Liver (tissue), 3 donors: ENCODE measurements around the gene GPR161.

Experiments used
- EGR1 ChIP-seq, 2 donors: IDR thresholded peaks; 2 replicates each; pipeline ENCODE4 v1.6.1; 2016 to 2018; ENCODE audit warnings: antibody characterized with exemption in 2 of 2, low read depth in 2 of 2
- GABPA ChIP-seq, 2 donors: IDR thresholded peaks in 1 of 2; conservative IDR thresholded peaks in 1 of 2; 2 replicates each; pipeline ENCODE4 v1.6.1; 2016; ENCODE audit warnings: antibody characterized with exemption in 2 of 2, mild to moderate bottlenecking in 1 of 2, moderate library complexity in 1 of 2
- JUND ChIP-seq, 2 donors: IDR thresholded peaks; 2 replicates each; pipeline ENCODE4 v1.6.1; 2016; ENCODE audit warnings: antibody characterized with exemption in 2 of 2
- NR2F2 ChIP-seq: IDR thresholded peaks from 2 replicates; pipeline ENCODE4 v1.6.1; 2016; ENCODE audit warnings: antibody characterized with exemption
- RAD21 ChIP-seq, 2 donors: IDR thresholded peaks; 2 replicates each; pipeline ENCODE4 v1.6.1; 2016; ENCODE audit warnings: antibody characterized with exemption in 2 of 2, mild to moderate bottlenecking in 2 of 2
- RXRA ChIP-seq, 2 donors: IDR thresholded peaks; 2 replicates each; pipeline ENCODE4 v1.6.1; 2017 to 2018; ENCODE audit warnings: antibody characterized with exemption in 2 of 2, mild to moderate bottlenecking in 1 of 2
- SP1 ChIP-seq: IDR thresholded peaks from 2 replicates; pipeline ENCODE4 v1.6.1; 2018; ENCODE audit warnings: antibody characterized with exemption, mild to moderate bottlenecking
- TAF1 ChIP-seq: conservative IDR thresholded peaks from 2 replicates; pipeline ENCODE4 v1.6.1; 2016; ENCODE audit warnings: antibody characterized with exemption, mild to moderate bottlenecking
- YY1 ChIP-seq: IDR thresholded peaks from 2 replicates; pipeline ENCODE4 v1.6.1; 2016; ENCODE audit warnings: antibody characterized with exemption, mild to moderate bottlenecking
- TF ChIP-seq, protein P1 (sequence below): fragments of 150-350 bp; IDR thresholded peaks from 2 replicates; pipeline ENCODE4 v1.5.1; 2017; ENCODE audit warnings: improper control_type of control experiment, low read depth, low read length; ENCODE audit not compliant: missing input control
- TF ChIP-seq, protein P2 (sequence below): IDR thresholded peaks from 2 replicates; pipeline ENCODE4 v1.6.1; 2016; ENCODE audit warnings: antibody characterized with exemption
- TF ChIP-seq, protein P3 (sequence below): IDR thresholded peaks from 2 replicates; pipeline ENCODE4 v1.6.1; 2016; ENCODE audit warnings: antibody characterized with exemption
- TF ChIP-seq, protein P4 (sequence below): IDR thresholded peaks from 2 replicates; pipeline ENCODE4 v1.6.1; 2016; ENCODE audit warnings: antibody characterized with exemption, mild to moderate bottlenecking
- TF ChIP-seq, protein P5 (sequence below): IDR thresholded peaks from 2 replicates; pipeline ENCODE4 v1.6.1; 2016; ENCODE audit warnings: antibody characterized with exemption
- donor health status: healthy.
- donor health status: healthy.

DNA sequence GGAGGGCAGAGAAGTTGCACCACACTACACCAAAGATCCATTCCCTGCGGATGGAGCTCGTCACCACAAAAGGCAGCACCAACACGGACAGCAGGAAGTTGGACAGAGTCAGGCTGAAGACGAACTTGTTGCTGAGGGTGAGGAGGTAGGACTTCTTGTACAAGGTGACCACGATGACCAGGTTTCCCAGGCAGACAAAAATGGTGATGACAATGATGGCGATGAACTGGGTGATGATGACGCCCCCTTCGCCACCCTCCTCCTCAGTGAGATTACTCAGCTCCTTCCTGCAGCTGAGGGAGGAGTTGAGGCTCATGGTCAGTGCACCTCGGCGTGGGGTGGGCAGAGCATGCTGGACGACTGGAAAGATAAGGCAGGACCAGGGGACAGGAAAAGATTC, 32.2 kb downstream of the GPR161 start:
- TF ChIP-seq, protein P1, sequence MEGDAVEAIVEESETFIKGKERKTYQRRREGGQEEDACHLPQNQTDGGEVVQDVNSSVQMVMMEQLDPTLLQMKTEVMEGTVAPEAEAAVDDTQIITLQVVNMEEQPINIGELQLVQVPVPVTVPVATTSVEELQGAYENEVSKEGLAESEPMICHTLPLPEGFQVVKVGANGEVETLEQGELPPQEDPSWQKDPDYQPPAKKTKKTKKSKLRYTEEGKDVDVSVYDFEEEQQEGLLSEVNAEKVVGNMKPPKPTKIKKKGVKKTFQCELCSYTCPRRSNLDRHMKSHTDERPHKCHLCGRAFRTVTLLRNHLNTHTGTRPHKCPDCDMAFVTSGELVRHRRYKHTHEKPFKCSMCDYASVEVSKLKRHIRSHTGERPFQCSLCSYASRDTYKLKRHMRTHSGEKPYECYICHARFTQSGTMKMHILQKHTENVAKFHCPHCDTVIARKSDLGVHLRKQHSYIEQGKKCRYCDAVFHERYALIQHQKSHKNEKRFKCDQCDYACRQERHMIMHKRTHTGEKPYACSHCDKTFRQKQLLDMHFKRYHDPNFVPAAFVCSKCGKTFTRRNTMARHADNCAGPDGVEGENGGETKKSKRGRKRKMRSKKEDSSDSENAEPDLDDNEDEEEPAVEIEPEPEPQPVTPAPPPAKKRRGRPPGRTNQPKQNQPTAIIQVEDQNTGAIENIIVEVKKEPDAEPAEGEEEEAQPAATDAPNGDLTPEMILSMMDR = no peak
- TF ChIP-seq, protein P2, sequence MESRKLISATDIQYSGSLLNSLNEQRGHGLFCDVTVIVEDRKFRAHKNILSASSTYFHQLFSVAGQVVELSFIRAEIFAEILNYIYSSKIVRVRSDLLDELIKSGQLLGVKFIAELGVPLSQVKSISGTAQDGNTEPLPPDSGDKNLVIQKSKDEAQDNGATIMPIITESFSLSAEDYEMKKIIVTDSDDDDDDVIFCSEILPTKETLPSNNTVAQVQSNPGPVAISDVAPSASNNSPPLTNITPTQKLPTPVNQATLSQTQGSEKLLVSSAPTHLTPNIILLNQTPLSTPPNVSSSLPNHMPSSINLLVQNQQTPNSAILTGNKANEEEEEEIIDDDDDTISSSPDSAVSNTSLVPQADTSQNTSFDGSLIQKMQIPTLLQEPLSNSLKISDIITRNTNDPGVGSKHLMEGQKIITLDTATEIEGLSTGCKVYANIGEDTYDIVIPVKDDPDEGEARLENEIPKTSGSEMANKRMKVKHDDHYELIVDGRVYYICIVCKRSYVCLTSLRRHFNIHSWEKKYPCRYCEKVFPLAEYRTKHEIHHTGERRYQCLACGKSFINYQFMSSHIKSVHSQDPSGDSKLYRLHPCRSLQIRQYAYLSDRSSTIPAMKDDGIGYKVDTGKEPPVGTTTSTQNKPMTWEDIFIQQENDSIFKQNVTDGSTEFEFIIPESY = no peak
- TF ChIP-seq TAF1 = no peak
- TF ChIP-seq, protein P3, sequence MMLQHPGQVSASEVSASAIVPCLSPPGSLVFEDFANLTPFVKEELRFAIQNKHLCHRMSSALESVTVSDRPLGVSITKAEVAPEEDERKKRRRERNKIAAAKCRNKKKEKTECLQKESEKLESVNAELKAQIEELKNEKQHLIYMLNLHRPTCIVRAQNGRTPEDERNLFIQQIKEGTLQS = no peak
- TF ChIP-seq JUND (IDR thresholded peaks at IDR 0.05) = no peak
- TF ChIP-seq RXRA (IDR thresholded peaks at IDR 0.05) = no peak
- TF ChIP-seq, protein P4, sequence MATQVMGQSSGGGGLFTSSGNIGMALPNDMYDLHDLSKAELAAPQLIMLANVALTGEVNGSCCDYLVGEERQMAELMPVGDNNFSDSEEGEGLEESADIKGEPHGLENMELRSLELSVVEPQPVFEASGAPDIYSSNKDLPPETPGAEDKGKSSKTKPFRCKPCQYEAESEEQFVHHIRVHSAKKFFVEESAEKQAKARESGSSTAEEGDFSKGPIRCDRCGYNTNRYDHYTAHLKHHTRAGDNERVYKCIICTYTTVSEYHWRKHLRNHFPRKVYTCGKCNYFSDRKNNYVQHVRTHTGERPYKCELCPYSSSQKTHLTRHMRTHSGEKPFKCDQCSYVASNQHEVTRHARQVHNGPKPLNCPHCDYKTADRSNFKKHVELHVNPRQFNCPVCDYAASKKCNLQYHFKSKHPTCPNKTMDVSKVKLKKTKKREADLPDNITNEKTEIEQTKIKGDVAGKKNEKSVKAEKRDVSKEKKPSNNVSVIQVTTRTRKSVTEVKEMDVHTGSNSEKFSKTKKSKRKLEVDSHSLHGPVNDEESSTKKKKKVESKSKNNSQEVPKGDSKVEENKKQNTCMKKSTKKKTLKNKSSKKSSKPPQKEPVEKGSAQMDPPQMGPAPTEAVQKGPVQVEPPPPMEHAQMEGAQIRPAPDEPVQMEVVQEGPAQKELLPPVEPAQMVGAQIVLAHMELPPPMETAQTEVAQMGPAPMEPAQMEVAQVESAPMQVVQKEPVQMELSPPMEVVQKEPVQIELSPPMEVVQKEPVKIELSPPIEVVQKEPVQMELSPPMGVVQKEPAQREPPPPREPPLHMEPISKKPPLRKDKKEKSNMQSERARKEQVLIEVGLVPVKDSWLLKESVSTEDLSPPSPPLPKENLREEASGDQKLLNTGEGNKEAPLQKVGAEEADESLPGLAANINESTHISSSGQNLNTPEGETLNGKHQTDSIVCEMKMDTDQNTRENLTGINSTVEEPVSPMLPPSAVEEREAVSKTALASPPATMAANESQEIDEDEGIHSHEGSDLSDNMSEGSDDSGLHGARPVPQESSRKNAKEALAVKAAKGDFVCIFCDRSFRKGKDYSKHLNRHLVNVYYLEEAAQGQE = no peak
- no peak for TF ChIP-seq YY1
- TF ChIP-seq EGR1 (IDR thresholded peaks at IDR 0.05; ENCODE audit: low read depth in 2 of 2) = no peak
- TF ChIP-seq SP1 = no peak
- TF ChIP-seq, protein P5, sequence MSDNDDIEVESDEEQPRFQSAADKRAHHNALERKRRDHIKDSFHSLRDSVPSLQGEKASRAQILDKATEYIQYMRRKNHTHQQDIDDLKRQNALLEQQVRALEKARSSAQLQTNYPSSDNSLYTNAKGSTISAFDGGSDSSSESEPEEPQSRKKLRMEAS = no peak
- TF ChIP-seq GABPA (IDR thresholded peaks at IDR 0.05 in 1 of 2, conservative IDR thresholded peaks at IDR 0.05 in 1 of 2) = no peak
- no peak for TF ChIP-seq RAD21 (IDR thresholded peaks at IDR 0.05)
- TF ChIP-seq NR2F2 = no peak
